ENCODE data around the gene SLC35B3. TPM values are rescaled to one million over a fixed set of nuclear protein-coding genes. Genes with fewer than 3 reads are reported as not detected.

SLC35B3 gene
- total and polyA plus RNA-seq, 2 of the 8 experiments (the other 6 are each of a cell fraction or from before 2014, with no cell fraction given), result 5.5 to 9.8 TPM

GRCh38 chr6:8462169-8462568 is 26.8 kb upstream of the SLC35B3 start (continued):
- TF ChIP-seq, protein P1, sequence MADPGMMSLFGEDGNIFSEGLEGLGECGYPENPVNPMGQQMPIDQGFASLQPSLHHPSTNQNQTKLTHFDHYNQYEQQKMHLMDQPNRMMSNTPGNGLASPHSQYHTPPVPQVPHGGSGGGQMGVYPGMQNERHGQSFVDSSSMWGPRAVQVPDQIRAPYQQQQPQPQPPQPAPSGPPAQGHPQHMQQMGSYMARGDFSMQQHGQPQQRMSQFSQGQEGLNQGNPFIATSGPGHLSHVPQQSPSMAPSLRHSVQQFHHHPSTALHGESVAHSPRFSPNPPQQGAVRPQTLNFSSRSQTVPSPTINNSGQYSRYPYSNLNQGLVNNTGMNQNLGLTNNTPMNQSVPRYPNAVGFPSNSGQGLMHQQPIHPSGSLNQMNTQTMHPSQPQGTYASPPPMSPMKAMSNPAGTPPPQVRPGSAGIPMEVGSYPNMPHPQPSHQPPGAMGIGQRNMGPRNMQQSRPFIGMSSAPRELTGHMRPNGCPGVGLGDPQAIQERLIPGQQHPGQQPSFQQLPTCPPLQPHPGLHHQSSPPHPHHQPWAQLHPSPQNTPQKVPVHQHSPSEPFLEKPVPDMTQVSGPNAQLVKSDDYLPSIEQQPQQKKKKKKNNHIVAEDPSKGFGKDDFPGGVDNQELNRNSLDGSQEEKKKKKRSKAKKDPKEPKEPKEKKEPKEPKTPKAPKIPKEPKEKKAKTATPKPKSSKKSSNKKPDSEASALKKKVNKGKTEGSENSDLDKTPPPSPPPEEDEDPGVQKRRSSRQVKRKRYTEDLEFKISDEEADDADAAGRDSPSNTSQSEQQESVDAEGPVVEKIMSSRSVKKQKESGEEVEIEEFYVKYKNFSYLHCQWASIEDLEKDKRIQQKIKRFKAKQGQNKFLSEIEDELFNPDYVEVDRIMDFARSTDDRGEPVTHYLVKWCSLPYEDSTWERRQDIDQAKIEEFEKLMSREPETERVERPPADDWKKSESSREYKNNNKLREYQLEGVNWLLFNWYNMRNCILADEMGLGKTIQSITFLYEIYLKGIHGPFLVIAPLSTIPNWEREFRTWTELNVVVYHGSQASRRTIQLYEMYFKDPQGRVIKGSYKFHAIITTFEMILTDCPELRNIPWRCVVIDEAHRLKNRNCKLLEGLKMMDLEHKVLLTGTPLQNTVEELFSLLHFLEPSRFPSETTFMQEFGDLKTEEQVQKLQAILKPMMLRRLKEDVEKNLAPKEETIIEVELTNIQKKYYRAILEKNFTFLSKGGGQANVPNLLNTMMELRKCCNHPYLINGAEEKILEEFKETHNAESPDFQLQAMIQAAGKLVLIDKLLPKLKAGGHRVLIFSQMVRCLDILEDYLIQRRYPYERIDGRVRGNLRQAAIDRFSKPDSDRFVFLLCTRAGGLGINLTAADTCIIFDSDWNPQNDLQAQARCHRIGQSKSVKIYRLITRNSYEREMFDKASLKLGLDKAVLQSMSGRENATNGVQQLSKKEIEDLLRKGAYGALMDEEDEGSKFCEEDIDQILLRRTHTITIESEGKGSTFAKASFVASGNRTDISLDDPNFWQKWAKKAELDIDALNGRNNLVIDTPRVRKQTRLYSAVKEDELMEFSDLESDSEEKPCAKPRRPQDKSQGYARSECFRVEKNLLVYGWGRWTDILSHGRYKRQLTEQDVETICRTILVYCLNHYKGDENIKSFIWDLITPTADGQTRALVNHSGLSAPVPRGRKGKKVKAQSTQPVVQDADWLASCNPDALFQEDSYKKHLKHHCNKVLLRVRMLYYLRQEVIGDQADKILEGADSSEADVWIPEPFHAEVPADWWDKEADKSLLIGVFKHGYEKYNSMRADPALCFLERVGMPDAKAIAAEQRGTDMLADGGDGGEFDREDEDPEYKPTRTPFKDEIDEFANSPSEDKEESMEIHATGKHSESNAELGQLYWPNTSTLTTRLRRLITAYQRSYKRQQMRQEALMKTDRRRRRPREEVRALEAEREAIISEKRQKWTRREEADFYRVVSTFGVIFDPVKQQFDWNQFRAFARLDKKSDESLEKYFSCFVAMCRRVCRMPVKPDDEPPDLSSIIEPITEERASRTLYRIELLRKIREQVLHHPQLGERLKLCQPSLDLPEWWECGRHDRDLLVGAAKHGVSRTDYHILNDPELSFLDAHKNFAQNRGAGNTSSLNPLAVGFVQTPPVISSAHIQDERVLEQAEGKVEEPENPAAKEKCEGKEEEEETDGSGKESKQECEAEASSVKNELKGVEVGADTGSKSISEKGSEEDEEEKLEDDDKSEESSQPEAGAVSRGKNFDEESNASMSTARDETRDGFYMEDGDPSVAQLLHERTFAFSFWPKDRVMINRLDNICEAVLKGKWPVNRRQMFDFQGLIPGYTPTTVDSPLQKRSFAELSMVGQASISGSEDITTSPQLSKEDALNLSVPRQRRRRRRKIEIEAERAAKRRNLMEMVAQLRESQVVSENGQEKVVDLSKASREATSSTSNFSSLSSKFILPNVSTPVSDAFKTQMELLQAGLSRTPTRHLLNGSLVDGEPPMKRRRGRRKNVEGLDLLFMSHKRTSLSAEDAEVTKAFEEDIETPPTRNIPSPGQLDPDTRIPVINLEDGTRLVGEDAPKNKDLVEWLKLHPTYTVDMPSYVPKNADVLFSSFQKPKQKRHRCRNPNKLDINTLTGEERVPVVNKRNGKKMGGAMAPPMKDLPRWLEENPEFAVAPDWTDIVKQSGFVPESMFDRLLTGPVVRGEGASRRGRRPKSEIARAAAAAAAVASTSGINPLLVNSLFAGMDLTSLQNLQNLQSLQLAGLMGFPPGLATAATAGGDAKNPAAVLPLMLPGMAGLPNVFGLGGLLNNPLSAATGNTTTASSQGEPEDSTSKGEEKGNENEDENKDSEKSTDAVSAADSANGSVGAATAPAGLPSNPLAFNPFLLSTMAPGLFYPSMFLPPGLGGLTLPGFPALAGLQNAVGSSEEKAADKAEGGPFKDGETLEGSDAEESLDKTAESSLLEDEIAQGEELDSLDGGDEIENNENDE (IDR thresholded peaks at IDR 0.05; ENCODE audit: insufficient replicate concordance, low read length), result no peak
- TF ChIP-seq KDM5A (IDR thresholded peaks at IDR 0.05; ENCODE audit: low read length) (no peak), MAFK (IDR thresholded peaks at IDR 0.05; ENCODE audit: low read depth, low read length) (no peak), SP4 (IDR thresholded peaks at IDR 0.05; ENCODE audit: low read length) (no peak), CHD1 (IDR thresholded peaks at IDR 0.05; ENCODE audit: low read depth, low read length) (no peak), RFX5 (IDR thresholded peaks at IDR 0.05; ENCODE audit: borderline replicate concordance, low read depth, low read length) (no peak), TCF12 (IDR thresholded peaks at IDR 0.05; ENCODE audit: low read depth, low read length) (no peak), RXRA (IDR thresholded peaks at IDR 0.05; ENCODE audit: insufficient read depth, low read depth, low read length) (no peak), EP300 (IDR thresholded peaks at IDR 0.05; ENCODE audit: borderline replicate concordance in 1 of 2, low read depth in 2 of 2, low read length in 2 of 2) (no peak)
- TF ChIP-seq, protein P2, sequence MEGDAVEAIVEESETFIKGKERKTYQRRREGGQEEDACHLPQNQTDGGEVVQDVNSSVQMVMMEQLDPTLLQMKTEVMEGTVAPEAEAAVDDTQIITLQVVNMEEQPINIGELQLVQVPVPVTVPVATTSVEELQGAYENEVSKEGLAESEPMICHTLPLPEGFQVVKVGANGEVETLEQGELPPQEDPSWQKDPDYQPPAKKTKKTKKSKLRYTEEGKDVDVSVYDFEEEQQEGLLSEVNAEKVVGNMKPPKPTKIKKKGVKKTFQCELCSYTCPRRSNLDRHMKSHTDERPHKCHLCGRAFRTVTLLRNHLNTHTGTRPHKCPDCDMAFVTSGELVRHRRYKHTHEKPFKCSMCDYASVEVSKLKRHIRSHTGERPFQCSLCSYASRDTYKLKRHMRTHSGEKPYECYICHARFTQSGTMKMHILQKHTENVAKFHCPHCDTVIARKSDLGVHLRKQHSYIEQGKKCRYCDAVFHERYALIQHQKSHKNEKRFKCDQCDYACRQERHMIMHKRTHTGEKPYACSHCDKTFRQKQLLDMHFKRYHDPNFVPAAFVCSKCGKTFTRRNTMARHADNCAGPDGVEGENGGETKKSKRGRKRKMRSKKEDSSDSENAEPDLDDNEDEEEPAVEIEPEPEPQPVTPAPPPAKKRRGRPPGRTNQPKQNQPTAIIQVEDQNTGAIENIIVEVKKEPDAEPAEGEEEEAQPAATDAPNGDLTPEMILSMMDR (IDR thresholded peaks at IDR 0.05; ENCODE audit: control extremely low read depth in 1 of 3, insufficient read depth in 1 of 3, low read depth in 1 of 3, low read length in 3 of 3), result no peak

All from H1 (cell line).